Activated CD4-positive, alpha-beta T cell treated with anti-CD3 and anti-CD28 coated beads, Interleukin-2, amount 50 U/mL, for 24 hours (primary cell): ENCODE measurements around the gene CHST4.
"Not testable (repeated sequence)": the region's sequence is repeated elsewhere in the genome, so short reads cannot be mapped to it uniquely, and the experiment has no call there.

Experiments
- DNase-seq, 2 donors: peaks; one replicate each; pipeline ENCODE4 v3.0.0-alpha.2; 2020; ENCODE audit warnings: low read depth in 1 of 2, low spot score in 1 of 2

CHST4 gene

DNA sequence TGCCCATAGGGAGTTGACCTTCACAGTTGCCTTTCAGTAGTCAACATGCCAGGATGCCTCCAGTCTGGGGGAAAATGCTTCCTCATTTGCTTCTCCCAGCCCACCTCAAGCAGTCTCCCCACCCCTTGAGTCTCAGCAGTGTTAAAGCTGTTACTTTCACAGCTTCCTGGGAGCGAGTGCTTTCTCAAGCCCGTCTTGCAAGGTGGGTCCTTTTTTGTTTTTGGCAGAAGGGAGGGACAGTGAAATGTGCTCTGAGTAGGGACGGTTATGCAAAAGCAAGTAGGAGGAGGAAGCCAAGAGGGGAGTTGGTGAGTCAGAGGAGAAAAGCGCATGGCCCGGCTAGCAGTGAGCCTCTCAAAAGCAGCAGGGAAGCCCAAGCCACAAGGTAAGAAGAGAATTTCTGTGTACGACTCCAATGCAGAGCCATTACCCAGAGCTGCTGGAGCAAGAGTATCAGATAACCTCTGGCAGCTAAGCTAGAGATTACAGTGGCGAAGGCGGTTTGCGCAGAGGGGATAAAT lies at the start of gene CHST4:
TSS of gene CHST4 (plus strand) at position 316 of the 521 bp plus-strand sequence. CDS start 10,252 bp downstream, outside the sequence.
- no peak for DNase-seq

DNA sequence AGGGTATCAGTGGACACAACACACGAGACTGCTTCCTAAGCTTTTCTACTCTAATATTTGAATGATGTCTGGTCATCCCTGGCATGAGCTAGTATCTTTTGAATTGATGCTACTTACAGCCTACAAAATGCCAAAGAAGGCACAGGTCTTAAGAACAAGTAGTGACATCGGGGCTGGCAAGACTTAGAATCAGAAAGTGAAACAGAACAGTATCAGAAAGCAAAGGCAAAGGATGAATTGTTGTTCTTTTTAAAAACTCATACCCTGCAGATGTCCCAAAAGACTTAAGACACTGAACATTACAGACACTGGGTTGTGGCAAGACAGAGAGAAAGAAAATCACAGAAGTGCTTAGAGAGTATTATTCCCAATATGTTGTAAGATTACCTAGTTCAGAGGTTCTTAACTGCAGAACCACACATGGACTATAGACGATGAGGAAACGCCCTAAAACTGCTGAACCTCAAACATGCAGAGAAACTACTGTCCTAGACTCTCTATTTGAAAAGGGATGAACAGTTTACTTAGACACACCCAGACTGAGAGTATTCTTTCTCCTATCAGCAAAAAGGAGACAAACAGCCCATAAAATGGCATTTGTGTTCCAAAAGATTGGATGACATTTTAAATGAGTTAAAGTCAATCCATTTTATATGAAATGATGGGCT lies 49.6 kb upstream of the CHST4 start:
- no peak for DNase-seq

DNA sequence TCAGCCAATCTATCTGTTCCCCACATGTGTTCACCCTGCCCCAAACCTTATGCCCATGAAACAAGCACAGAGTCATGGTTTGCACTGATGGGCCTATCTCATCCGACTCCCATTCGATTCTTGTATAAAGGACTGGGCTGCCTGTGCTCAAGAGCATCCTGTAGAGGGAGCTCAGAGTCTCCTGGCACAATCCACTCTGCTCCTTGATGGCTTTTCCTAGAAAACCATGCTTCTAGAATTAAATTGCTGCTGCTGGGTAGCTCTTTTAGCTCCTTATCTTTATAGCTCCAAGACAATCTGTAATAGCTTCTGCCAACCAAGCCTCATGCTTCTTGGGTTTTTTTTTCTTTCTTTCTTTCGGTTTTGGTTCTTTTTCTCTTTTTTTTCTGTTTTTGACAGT lies 46.8 kb upstream of the CHST4 start:
- DNase-seq: no peak

DNA sequence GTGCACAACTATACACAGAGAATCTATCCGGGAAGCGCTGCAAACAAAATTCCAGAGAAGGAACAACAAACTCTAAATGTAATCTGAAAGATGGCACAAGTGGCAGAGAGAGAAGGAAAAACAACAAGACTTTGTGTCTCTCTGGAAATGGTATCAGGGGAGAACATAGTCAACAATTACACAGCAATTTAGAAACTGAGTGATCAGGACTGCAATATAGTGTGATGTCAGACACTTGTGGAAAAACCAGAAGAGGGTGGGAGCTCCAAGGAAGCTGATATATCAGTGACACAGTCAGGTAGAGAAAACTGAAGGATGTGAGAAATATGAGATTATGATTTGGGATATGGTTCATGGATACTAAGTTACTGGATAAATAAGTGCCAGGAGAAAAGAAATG lies 45.3 kb upstream of the CHST4 start:
- no peak for DNase-seq

DNA sequence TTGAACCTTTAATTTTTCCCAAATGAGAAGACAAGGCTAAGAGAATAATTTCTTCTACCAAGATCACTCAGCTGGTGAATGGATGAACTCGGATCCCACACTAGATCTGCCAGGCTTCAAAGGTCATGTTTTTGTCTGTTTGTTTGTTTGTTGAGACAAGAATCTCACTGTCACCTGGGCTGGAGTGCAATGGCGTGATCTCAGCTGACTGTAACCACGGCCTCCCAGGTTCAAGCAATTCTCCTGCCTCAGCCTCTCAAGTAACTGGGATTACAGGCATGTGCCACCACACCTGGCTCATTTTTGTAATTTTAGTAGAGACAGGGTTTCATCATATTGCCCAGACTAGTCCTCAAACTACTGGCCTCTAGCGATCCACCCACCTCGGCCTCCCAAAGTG lies 43.7 kb upstream of the CHST4 start:
- DNase-seq: no peak

DNA sequence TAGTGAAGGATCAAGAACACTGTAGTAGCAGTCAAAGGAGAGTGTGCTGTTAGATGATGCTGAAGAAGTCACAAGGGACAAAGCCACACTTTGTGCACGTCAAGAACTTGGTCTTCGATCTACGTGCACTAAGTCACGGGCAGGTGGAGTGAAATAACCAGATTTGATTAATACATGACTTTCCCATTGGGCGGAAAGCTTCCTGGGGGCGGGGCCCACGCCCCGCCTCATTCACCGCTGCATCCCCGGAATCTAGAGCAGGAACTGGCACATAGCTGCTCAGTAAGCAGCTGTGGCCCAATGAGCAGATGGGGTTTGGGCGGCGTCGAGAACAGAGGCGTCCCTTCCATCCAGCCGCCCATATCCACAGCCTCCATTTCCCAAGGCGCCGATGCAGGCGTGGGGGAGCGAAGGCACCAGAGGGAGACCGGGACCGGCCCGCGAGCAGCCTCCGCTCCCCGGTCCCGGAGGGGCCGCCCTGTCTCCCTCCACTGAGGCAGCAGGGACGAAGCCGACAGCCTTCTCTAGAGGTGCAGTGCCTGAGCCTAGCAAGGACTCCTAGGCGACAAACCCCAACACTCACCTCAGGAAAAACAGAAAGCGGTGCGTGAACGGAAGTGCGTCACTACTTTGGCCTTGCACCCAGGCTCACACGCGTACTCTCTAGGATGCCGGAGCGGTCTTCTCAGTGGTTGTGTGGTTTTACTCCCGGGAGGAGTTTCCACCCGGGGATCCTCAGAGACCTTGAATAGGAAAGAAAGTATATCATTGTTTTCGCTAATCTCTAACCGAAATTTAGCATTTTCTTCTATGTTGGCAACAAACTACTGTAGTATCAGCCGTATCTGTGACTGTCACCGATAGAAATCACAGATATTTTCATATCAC lies 42.0 kb upstream of the CHST4 start:
- DNase-seq: peak; percentile 51 to 77

DNA sequence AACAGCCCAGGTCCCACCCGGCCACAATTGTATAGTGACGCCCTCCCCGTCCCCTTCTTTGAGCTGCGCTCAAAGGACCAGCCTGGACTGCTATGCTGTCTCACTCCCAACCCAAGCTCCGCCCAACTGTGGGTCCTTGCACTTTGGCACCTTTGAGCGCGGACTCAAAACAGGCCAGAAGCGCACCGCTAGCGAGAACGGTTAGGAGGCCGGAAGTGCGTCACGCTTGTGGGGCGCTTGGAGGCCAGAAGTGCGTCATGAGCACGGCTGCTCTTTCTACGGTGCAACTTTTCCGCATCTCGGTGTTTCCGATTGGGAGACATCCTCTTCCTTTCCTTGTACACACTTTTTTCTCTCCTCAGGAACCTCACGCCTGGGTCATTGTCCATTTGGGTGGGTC lies 37.1 kb upstream of the CHST4 start, which contains the start of gene ZNF19:
TSS of gene ZNF19 (minus strand) at position 203 of the 400 bp plus-strand sequence. CDS start 7,210 bp downstream, outside the sequence.
- no peak for DNase-seq

DNA sequence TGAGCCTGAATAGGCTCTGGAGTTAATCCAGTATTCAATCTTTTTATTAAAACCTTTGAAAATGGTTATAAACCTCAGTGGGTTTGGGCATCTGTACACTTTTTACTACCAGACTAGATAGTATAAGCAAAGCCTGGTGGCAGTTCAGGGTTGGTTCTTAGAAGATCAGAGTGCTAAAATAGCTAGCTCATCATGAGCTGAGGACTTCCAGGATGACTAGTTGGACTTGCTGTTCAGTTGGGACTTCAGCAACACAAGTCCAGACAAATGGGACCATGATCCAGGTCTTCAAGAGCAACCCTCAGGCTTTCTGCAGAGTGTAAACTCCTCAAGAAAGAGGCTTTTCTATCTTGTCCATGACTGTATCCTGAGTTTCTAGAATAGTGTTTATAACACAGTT lies 35.9 kb upstream of the CHST4 start:
- no peak for DNase-seq

DNA sequence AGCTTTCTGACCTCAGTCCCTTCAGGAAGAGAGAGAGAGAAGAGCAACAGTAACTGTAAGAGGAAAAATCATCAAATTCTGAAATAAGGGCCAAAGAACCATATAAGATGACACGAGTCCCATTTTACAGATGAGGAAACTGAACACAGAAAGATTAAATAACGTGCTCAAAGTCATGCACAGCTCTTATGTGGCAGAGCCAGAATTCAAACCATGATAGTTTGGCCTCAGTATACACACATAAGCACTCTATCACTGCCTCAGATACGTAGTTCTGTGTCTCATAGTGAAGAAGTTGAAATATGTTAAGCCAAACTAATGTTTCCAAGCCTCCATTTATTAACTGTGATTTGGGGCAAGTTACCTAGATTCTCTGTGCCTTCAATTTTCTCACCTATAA lies 35.2 kb upstream of the CHST4 start:
- no peak for DNase-seq

DNA sequence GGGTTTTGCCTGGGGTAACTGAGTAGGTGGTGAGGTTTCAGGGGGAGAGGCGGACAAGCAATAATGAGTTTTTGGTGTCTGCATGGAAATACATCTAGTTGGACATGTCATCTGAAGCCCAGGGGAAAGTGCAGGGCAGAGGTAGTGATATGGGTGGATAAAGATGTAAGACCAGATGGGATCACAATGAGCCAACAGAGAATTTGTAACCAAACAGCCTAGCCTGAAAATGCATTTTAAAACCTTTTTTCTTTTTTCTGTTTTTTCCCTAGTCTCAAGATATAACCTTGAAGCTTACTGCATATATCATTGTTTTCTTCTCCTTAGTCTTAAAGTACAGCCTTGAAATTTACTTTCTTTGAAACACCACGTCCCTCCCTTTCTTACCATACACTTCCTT lies 33.4 kb upstream of the CHST4 start:
- no peak for DNase-seq

DNA sequence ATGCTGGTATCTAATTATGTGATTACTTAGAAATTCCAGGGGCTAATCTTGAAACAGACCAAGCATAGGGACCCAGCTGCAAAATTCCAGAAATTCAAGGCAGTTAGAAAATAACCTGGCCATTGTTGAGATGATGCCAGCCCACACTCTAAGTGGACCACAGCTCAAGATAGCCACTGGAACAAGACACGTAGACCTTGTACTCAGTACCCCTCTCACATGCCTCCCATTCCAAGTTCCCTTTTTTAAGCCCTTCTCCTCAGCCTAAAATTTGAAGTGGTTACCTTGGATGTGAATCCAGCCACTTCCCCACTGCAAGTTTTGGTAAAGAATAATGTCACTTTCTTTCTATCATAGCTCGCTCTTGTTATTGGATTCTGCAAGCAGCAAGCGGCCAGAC lies 33.0 kb upstream of the CHST4 start:
- DNase-seq: no peak

DNA sequence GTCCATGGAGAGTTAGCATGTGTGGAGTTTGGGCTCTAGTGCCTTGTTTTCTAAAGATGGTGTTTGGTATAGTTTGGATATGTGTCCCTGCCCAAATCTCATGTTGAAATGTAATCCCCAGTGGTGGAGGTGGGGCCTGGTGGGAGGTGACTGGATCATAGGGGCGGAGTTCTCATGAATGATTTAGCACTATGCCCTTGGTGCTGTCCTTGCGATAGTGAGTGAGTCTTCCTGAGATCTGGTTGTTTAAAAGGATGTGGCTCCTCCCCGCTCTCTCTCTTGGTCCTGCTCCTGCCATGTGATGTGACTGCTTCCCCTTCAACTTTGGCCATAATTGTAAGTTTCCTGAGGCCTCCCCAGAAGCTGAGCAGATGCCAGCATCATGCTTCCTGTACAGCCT lies 28.2 kb upstream of the CHST4 start:
- DNase-seq: no peak

DNA sequence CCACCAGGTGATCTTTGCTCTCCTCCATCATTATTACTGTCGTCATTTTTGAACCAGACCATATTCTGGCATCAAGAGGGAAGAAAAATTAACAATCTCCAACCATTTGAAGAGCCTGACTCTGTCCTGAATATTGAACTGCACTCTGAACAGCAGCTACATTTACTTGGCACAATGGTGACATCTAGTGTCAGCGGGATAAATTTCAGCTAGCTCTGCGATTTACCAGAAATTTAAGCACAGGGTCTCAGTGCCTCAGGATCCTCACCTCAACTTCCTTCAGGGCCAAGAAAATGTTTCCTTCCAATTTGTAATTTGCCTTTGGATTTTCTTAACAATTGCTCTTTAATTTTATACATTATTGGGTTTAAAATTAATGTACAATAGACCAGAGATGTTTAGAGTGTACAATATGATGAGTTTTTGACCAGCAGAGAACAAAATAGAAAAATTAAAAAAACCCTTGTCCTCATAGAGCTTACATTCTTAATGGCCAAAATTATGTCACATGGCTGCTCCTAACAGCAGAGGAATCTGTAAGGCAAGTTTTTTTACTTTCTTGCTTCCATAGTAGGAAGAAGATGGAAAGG lies 26.4 kb upstream of the CHST4 start:
- DNase-seq: peak; percentile 4 to 47

DNA sequence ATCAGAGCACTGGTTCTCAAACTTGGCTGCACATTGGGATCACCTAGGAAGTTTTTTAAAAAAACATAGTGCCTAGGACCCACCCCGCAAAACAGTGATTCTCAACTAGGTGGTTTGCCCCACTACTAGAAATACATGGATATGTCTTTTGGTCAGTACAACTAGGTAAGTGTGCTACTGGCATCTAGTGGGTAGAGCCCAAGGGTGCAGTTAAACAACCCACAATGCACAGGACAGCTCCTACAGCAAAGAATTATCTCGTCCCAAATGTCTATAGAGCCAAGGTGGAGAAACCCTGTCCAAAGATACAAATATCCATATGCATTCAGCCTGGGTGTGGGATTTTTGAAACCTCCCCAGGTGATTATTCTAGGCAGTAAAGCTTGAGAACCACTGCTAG lies 25.3 kb upstream of the CHST4 start:
- no peak for DNase-seq

DNA sequence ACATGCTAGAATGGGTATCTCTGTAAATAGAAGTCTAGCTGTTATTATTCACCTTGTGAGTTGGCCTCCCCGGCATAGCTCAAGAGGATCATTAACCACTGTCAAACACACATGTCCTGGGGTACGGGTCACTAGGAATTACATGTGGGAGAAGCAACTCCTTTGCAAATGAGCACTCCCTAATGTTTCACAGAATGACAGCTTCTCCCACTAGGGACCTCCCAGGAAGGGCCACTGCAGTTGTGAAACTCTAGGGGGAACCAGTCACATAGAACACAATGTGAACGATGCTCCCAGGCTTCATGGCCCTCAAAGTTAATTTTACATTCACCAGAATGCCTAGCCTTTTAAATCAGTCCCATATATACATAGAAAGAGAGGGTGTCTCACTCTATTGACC lies 24.7 kb upstream of the CHST4 start:
- DNase-seq: no peak

DNA sequence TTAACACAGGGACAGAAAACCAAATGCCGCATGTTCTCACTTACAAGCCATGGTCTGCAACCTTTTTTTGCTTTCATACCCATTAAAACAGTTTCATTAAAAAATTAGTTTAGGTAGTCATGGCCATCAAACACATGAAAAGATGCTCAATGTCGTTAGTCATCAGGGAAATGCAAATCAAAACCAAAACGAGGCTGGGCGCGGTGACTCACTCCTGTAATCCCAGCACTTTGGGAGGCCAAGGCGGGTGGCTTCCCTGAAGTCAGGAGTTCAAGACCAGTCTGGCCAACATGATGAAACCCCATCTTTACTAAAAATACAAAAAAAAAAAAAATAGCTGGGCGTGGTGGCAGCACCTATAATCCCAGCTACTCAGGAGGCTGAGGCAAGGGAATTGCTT lies 22.2 kb upstream of the CHST4 start:
- not testable (repeated sequence) for DNase-seq

DNA sequence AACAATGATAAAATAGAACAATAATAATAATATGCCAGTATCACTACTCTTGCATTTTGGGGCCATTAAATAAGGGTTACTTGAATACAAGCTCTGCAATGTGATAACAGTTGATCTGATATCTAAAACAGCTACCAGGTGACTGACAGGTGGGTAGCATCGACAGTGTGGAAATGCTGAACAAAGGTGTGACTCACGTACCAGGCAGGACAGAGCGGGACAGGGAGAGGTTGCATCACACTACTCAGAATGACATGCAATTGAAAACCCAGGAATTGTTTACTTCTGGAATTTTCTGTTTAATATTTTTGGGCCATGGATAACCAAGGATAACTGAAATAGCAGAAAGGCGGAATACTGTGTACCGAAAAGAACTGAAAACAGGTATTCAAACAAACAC lies 21.3 kb upstream of the CHST4 start:
- DNase-seq: no peak

DNA sequence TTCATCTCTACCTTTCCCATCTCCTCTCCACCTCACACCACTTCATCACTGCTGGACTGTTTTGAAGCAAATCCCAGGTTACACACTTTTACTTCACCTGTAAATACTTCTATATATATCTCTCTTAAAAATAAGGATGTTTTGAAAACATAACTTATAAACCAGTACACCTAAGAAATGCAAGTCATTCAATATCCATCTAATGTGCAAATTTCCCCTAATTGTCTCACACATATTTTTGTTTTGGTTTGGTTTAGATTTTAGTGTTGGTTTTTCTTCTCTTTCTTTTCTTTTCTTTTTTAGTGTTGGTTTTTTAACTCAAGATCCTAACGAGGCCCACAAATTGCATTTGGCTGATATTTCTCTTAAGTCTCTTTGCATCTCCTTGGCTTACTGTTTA lies 19.2 kb upstream of the CHST4 start:
- DNase-seq: no peak

DNA sequence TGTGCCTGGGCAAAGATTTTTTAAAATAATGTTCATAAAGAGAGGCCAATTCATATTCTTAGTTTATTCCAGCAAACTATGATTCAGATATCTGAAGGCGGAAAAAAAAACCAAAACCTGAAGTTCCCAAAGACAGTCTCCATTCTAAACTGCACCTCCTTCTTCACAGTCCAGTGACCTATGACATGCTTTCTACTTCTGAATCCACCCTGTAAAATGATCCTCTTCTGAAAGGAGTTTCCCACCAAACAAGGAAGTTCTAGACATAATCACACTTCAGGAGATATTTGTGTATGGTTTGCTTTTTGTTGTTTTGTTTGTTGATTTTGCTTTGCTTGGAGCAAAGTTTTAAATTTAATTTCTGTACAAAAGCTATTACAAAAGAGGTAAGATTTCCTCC lies 12.9 kb upstream of the CHST4 start:
- DNase-seq: no peak

DNA sequence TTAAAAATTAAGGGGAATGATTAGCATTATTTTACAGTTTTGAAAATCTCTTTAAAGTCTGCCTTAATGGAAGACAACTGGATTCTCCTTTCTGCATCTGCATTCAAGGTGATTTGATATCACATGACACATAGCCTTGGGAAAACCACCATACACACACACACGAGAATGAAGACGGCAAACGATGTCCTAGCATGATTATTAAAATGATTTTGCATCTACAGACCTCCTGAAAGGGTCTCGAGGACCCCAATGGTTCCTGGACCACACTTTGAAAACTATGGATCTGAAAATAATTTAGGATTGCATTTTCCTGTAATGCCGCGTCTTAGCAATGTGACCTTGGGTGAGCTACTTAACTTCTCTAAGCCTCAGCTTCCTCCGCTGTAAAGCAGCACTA lies 11.8 kb upstream of the CHST4 start:
- DNase-seq: no peak

DNA sequence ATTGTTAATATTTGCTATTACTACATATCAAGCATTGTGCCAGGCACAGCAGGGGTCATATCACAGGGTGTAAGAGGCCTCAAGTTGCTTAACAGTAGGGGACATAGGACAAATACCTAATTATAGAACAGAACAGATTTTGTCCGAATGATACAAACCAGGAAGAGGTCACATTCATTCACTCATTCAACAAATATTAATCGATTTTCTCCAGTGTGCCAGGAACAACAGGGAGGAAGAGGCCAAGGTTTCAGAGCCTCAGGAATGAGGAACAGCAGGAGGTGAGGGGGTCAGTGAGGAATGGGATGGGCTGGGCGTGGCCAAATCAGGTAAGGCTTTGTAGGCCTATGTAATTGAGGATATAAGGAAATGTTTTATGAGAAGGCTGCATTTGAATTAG lies 11.2 kb upstream of the CHST4 start:
- no peak for DNase-seq

DNA sequence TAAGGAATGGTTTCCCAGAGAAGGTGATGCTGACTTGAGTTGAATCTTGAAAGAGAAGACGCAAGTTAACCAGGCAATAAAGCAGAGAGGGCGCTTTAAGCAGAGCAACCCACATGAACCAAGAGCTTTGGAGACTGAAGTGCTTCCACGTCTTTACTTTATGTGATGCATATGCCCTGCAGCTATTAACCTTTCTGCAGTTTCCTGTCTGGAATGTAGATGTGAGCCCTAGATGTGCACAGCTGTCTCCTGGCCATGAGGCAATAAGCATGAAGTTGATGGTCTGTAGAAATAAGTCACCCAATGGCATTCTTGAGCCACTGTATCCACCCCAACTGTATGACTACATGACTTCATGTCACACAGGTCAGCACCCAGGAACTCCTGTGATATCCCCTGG lies 5.7 kb upstream of the CHST4 start:
- DNase-seq: no peak
